Left colon (tissue), 2 donors: ENCODE measurements around the gene OPN4. TPM values are rescaled to one million over a fixed set of nuclear protein-coding genes. Genes with fewer than 3 reads are reported as not detected.
A peak's percentile ranks its signal among the peaks of the same experiment; 100 is the strongest.

Experiments
- ATAC-seq: fragments of 200-7000 bp; cut with Tn5 transposase; one replicate; pipeline ENCODE4 v1.9.1; 2020; ENCODE audit warnings: mild to moderate bottlenecking, moderate library complexity
- DNase-seq, 2 donors: peaks; one replicate each; pipeline ENCODE4 v3.0.0-alpha.2; 2020
- intact Hi-C, 2 donors: fragments of 100-400 bp; cut with DNase I in 1 of 2; cut with micrococcal nuclease in 1 of 2; formaldehyde crosslinking; loops; one replicate each; pipeline versions ENCODE4 v1.11.2 to v1.14.0; 2022; cut with DNase I, micrococcal nuclease
- total RNA-seq, 2 donors: library from RNA; stranded (reverse); fragmentation: NEBNext Ultra II Directional; extraction: Animal tissue kit (Norgen Biotek cat#: 25700); gene quantifications; one replicate each; pipeline ENCODE4 v1.2.1, GENCODE V29; 2021
- donor health status: DM: no; HTN: no; CAD: no.
- donor health status: DM: yes; HTN: yes; CAD: no.

Gene OPN4
- total RNA-seq, 2 donors from 2014 or later, result 0.15 to 0.20 TPM

- intact Hi-C loops, result no loop called here
- ATAC-seq, result no peak
- peak; percentile 1 to 13 for DNase-seq
These were observed 4.9 kb downstream of the OPN4 start for GRCh38 chr10:86659161-86659691.

GRCh38 chr10:86659721-86660453 is 5.5 kb downstream of the OPN4 start:
- ATAC-seq, result no peak
- peak; percentile 2 to 12 for DNase-seq
- intact Hi-C loops, result no loop called here

GRCh38 chr10:86661161-86662025 is 7.0 kb downstream of the OPN4 start:
- intact Hi-C loops, result no loop called here
- DNase-seq, result peak in 1 of 2 donors; percentile 21
- peak; percentile 24 for ATAC-seq

GRCh38 chr10:86662186-86663045 is 8.1 kb downstream of the OPN4 start:
- intact Hi-C loops, result no loop called here
- ATAC-seq (no peak), DNase-seq (peak in 1 of 2 donors; percentile 16)

GRCh38 chr10:86663046-86663345 is 8.6 kb downstream of the OPN4 start:
- no peak for DNase-seq
- intact Hi-C loops, result no loop called here
- ATAC-seq, result no peak

GRCh38 chr10:86663576-86664339 is 9.4 kb downstream of the OPN4 start:
- intact Hi-C loops, result no loop called here
- ATAC-seq, result no peak
- no peak for DNase-seq

GRCh38 chr10:86664341-86665217 is 10.2 kb downstream of the OPN4 start:
- ATAC-seq (no peak), DNase-seq (no peak)
- intact Hi-C loops, result no loop called here

GRCh38 chr10:86665218-86665607 is 10.9 kb downstream of the OPN4 start:
- intact Hi-C loops, result no loop called here
- DNase-seq (no peak), ATAC-seq (no peak)

GRCh38 chr10:86665868-86666267 is 11.5 kb downstream of the OPN4 start:
- ATAC-seq (no peak), DNase-seq (no peak)
- intact Hi-C loops, result no loop called here

GRCh38 chr10:86666538-86666937 is 12.2 kb downstream of the OPN4 start:
- intact Hi-C loops, result no loop called here
- no peak for DNase-seq
- no peak for ATAC-seq

- no peak for ATAC-seq
- DNase-seq, result no peak
- intact Hi-C loops, result no loop called here
These were observed 13.3 kb downstream of the OPN4 start for GRCh38 chr10:86667421-86668181.

- intact Hi-C loops, result no loop called here
- DNase-seq, result peak in 1 of 2 donors; percentile 52
- ATAC-seq, result peak; percentile 6
These were observed 14.2 kb downstream of the OPN4 start, which contains the start of gene LDB3 for GRCh38 chr10:86668297-86669165. Gene LDB3, plus strand, starts transcription at chr10:86668511. Its CDS starts 181 bp downstream, at chr10:86668692.

GRCh38 chr10:86670290-86670811 is 16.0 kb downstream of the OPN4 start:
- DNase-seq, result no peak
- no peak for ATAC-seq
- intact Hi-C loops, result no loop called here

GRCh38 chr10:86670876-86671275 is 16.5 kb downstream of the OPN4 start:
- DNase-seq, result no peak
- intact Hi-C loops, result no loop called here
- ATAC-seq, result peak; percentile 1

GRCh38 chr10:86671419-86671818 is 17.1 kb downstream of the OPN4 start:
- intact Hi-C loops, result no loop called here
- ATAC-seq, result peak; percentile 83
- DNase-seq, result peak; percentile 67 to 69
